Ovary (tissue), 1 donor: ENCODE results near the gene PAQR7.

ENCODE experiments used
- EP300 ChIP-seq: sonication (generic); formaldehyde crosslinking; IDR thresholded peaks from one replicate; pipeline ENCODE4 v1.6.1; 2017; ENCODE audit warnings: antibody characterized with exemption
- POLR2A ChIP-seq: fragments of 450-650 bp; IDR thresholded peaks from one replicate; pipeline ENCODE4 v1.6.1; 2017; ENCODE audit warnings: antibody characterized with exemption, mild to moderate bottlenecking, moderate library complexity

DNA sequence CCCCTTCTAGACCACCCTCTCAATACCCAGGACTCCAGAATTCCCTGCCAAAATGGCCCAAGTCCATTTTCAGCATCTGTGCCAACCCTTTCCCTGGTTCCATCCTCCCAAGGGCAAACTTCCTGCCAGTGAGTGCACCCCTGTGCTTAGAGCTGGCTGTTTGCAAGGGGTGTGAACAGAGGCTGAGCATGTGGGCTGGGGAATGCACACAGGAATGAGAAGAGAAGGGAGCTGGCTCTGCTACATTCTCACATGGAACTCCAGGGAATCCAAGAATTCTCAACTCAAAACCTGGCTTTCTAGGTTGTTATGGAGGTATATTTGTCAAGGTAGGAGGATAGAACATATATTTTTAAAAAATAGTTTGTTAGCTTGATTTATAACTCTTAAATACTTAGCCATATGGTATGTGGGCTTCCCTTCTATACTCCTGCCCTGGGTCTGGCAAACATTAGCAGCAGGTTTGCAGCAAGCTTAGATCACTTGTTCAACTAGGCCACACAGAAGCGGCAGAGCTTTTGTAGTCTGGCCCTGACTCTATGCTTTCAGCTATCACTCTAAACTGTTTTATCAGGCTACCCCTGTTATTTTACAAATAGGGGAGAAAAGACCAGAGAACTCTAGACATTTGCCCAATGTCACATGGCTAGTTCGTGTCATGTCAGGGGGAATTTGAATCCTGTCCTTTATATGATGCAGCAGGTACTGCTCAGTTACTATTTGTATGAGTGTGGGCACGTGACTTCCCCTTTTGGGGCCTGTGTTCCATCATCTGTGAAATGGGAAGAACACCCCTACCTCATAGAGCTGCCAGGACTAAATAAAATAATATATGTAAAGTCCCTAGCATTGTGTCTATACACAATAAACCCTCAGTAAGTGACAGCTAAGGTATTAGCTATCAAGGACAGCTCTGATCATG is 38.8 kb upstream of the PAQR7 start:
- TF ChIP-seq POLR2A: no peak
- no peak for TF ChIP-seq EP300
